K562 (cell line): Measurements from ENCODE around the gene CCDC32. TPM values are rescaled to one million over a fixed set of nuclear protein-coding genes. Genes with fewer than 3 reads are reported as not detected.

Source experiments
- BHLHE40 ChIP-seq: IDR thresholded peaks from 2 replicates; pipeline ENCODE4 v1.6.1; 2011; ENCODE audit warnings: low read length, improper control_type of control experiment
- CHD1 ChIP-seq: fragments of 200-600 bp; sonication (generic); IDR thresholded peaks from one replicate; pipeline ENCODE4 v1.6.1; 2012; ENCODE audit warnings: mild to moderate bottlenecking, moderate library complexity, low read length, inconsistent platforms
- CSDE1 ChIP-seq, 2 experiments: fragments of 450-650 bp; IDR thresholded peaks; 2 replicates each; pipeline ENCODE4 v1.6.1; 2016; ENCODE audit warnings: mild to moderate bottlenecking in 1 of 2
- NFE2 ChIP-seq: IDR thresholded peaks from 2 replicates; pipeline ENCODE4 v1.6.1; 2014; ENCODE audit warnings: antibody characterized with exemption, low read depth
- PCBP1 ChIP-seq: fragments of 200-400 bp; formaldehyde crosslinking; IDR thresholded peaks from 2 replicates; pipeline ENCODE4 v1.6.1; 2018; ENCODE audit warnings: mild to moderate bottlenecking, low read depth, low read length; ENCODE audit not compliant: poor library complexity, severe bottlenecking
- POLR3A ChIP-seq: IDR thresholded peaks from 2 replicates; pipeline ENCODE4 v1.6.1; 2011; ENCODE audit warnings: borderline replicate concordance, mild to moderate bottlenecking, moderate library complexity; ENCODE audit not compliant: insufficient read length, insufficient read depth; ENCODE audit errors: extremely low read depth
- SNRNP70 ChIP-seq: fragments of 200-400 bp; formaldehyde crosslinking; optimal IDR thresholded peaks from 2 replicates; pipeline ENCODE3; 2017; ENCODE audit warnings: low read depth, low read length
- STAG1 ChIP-seq: sonication (generic); formaldehyde crosslinking; IDR thresholded peaks from 2 replicates; pipeline ENCODE4 v1.5.0; 2020; ENCODE audit warnings: missing genetic modification reagents, borderline replicate concordance
- TAF1 ChIP-seq: IDR thresholded peaks from 2 replicates; pipeline ENCODE4 v1.6.1; 2011; ENCODE audit warnings: mild to moderate bottlenecking, low read length, moderate library complexity; ENCODE audit not compliant: insufficient read depth, control insufficient read depth, severe bottlenecking; ENCODE audit errors: extremely low read depth
- ZNF316 ChIP-seq: fragments of 450-650 bp; IDR thresholded peaks from 2 replicates; pipeline ENCODE4 v1.6.1; 2016
- ZNF551 ChIP-seq: fragments of 250-450 bp; sonication (Bioruptor Pico); IDR thresholded peaks from 2 replicates; pipeline ENCODE4 v1.5.0; 2021; ENCODE audit warnings: mild to moderate bottlenecking, moderate library complexity
- polyA plus RNA-seq, 8 experiments: library from polyadenylated mRNA; depleted of rRNA in 4 of 8; stranded (reverse) in 5 of 8; unstranded in 3 of 8; fragments of >200 nt; fragmentation: Nextera tagmentation in 2 of 8; fragmentation: Illumina TruSeq in 1 of 8; extraction: Ambion mirVana in 2 of 8; extraction: Trizol in 1 of 8; gene quantifications; 2 replicates each; pipeline versions ENCODE4 v1.2.1 to v1.2.3, GENCODE V29; 2011 to 2014; ENCODE audit warnings: inconsistent platforms in 1 of 8, missing spikeins in 1 of 8
- total RNA-seq, 7 experiments: library from RNA; depleted of rRNA in 6 of 7; stranded (reverse); fragments of >200 nt in 6 of 7; fragmentation: Illumina TruSeq in 2 of 7; extraction: Trizol in 2 of 7; gene quantifications; 2 replicates each; pipeline versions ENCODE4 v1.2.1 to v1.2.3, GENCODE V29; 2011 to 2021; ENCODE audit warnings: low replicate concordance in 1 of 7
- TF ChIP-seq, protein P1 (sequence below): fragments of 150-350 bp; conservative IDR thresholded peaks from 2 replicates; pipeline ENCODE4 v1.6.1; 2014; ENCODE audit warnings: low read length
- TF ChIP-seq, protein P2 (sequence below): fragments of 450-650 bp; IDR thresholded peaks from 2 replicates; pipeline ENCODE4 v1.6.1; 2016; ENCODE audit warnings: low read depth, mild to moderate bottlenecking, moderate library complexity
- TF ChIP-seq, protein P3 (sequence below): sonication (generic); formaldehyde crosslinking; IDR thresholded peaks from 2 replicates; pipeline ENCODE4 v1.8.1; 2023; ENCODE audit warnings: mild to moderate bottlenecking, missing genetic modification reagents
- TF ChIP-seq, protein P4 (sequence below): fragments of 450-650 bp; IDR thresholded peaks from 2 replicates; pipeline ENCODE4 v1.6.1; 2016
- TF ChIP-seq, protein P5 (sequence below): fragments of 250-450 bp; sonication (Bioruptor Pico); IDR thresholded peaks from 2 replicates; pipeline ENCODE4 v1.4.0; 2020; ENCODE audit warnings: mild to moderate bottlenecking, moderate library complexity
- TF ChIP-seq, protein P6 (sequence below): sonication (generic); formaldehyde crosslinking; IDR thresholded peaks from 2 replicates; pipeline ENCODE4 v1.8.0; 2023; ENCODE audit warnings: mild to moderate bottlenecking, missing genetic modification reagents

Gene CCDC32
- total and polyA plus RNA-seq, 9 of the 15 experiments (the other 6 are each of a cell fraction or from before 2014, with no cell fraction given), result 22.2 to 94.8 (median 37.1) TPM

DNA sequence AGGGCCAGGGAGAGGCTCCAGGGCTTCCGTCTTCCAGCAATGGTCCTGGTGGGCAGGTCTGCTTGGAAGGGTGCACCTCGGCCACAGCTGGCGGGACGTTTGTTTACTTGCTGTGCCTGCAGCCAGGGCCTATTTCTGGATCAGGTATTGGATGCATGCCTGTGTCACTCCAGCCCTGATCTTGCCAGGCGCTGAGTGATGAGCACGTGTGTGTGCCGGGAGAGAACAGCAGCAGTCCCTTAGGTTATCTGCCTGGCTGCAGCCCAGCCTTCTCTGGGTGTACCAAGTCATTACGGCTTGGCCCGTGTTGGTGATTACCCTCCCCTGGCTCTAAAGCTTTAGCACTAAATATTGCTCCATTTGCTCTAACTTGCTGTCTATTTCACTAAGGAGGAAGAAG is 14.9 kb downstream of the CCDC32 start (continued):
- TF ChIP-seq NFE2 (no peak), CSDE1 (IDR thresholded peaks at IDR 0.05) (no peak), BHLHE40 (peak; percentile 62; the same call in 1 of the 2 replicates), TAF1 (no peak), PCBP1 (no peak), ZNF316 (no peak), POLR3A (no peak), STAG1 (CRISPR knock-in tag) (no peak), ZNF551 (CRISPR knock-in tag) (no peak), SNRNP70 (no peak), CHD1 (no peak)
- TF ChIP-seq, protein P1, sequence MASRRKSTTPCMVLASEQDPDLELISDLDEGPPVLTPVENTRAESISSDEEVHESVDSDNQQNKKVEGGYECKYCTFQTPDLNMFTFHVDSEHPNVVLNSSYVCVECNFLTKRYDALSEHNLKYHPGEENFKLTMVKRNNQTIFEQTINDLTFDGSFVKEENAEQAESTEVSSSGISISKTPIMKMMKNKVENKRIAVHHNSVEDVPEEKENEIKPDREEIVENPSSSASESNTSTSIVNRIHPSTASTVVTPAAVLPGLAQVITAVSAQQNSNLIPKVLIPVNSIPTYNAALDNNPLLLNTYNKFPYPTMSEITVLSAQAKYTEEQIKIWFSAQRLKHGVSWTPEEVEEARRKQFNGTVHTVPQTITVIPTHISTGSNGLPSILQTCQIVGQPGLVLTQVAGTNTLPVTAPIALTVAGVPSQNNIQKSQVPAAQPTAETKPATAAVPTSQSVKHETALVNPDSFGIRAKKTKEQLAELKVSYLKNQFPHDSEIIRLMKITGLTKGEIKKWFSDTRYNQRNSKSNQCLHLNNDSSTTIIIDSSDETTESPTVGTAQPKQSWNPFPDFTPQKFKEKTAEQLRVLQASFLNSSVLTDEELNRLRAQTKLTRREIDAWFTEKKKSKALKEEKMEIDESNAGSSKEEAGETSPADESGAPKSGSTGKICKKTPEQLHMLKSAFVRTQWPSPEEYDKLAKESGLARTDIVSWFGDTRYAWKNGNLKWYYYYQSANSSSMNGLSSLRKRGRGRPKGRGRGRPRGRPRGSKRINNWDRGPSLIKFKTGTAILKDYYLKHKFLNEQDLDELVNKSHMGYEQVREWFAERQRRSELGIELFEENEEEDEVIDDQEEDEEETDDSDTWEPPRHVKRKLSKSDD, result no peak
- TF ChIP-seq, protein P2, sequence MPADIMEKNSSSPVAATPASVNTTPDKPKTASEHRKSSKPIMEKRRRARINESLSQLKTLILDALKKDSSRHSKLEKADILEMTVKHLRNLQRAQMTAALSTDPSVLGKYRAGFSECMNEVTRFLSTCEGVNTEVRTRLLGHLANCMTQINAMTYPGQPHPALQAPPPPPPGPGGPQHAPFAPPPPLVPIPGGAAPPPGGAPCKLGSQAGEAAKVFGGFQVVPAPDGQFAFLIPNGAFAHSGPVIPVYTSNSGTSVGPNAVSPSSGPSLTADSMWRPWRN, result no peak
- TF ChIP-seq, protein P3, sequence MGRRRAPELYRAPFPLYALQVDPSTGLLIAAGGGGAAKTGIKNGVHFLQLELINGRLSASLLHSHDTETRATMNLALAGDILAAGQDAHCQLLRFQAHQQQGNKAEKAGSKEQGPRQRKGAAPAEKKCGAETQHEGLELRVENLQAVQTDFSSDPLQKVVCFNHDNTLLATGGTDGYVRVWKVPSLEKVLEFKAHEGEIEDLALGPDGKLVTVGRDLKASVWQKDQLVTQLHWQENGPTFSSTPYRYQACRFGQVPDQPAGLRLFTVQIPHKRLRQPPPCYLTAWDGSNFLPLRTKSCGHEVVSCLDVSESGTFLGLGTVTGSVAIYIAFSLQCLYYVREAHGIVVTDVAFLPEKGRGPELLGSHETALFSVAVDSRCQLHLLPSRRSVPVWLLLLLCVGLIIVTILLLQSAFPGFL, result no peak
- TF ChIP-seq, protein P4, sequence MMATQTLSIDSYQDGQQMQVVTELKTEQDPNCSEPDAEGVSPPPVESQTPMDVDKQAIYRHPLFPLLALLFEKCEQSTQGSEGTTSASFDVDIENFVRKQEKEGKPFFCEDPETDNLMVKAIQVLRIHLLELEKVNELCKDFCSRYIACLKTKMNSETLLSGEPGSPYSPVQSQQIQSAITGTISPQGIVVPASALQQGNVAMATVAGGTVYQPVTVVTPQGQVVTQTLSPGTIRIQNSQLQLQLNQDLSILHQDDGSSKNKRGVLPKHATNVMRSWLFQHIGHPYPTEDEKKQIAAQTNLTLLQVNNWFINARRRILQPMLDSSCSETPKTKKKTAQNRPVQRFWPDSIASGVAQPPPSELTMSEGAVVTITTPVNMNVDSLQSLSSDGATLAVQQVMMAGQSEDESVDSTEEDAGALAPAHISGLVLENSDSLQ, result peak; percentile 37; the same call in 1 of the 2 replicates
- TF ChIP-seq, protein P5, sequence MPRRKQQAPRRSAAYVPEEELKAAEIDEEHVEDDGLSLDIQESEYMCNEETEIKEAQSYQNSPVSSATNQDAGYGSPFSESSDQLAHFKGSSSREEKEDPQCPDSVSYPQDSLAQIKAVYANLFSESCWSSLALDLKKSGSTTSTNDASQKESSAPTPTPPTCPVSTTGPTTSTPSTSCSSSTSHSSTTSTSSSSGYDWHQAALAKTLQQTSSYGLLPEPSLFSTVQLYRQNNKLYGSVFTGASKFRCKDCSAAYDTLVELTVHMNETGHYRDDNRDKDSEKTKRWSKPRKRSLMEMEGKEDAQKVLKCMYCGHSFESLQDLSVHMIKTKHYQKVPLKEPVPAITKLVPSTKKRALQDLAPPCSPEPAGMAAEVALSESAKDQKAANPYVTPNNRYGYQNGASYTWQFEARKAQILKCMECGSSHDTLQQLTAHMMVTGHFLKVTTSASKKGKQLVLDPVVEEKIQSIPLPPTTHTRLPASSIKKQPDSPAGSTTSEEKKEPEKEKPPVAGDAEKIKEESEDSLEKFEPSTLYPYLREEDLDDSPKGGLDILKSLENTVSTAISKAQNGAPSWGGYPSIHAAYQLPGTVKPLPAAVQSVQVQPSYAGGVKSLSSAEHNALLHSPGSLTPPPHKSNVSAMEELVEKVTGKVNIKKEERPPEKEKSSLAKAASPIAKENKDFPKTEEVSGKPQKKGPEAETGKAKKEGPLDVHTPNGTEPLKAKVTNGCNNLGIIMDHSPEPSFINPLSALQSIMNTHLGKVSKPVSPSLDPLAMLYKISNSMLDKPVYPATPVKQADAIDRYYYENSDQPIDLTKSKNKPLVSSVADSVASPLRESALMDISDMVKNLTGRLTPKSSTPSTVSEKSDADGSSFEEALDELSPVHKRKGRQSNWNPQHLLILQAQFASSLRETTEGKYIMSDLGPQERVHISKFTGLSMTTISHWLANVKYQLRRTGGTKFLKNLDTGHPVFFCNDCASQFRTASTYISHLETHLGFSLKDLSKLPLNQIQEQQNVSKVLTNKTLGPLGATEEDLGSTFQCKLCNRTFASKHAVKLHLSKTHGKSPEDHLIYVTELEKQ (CRISPR knock-in tag), result no peak
- TF ChIP-seq, protein P6, sequence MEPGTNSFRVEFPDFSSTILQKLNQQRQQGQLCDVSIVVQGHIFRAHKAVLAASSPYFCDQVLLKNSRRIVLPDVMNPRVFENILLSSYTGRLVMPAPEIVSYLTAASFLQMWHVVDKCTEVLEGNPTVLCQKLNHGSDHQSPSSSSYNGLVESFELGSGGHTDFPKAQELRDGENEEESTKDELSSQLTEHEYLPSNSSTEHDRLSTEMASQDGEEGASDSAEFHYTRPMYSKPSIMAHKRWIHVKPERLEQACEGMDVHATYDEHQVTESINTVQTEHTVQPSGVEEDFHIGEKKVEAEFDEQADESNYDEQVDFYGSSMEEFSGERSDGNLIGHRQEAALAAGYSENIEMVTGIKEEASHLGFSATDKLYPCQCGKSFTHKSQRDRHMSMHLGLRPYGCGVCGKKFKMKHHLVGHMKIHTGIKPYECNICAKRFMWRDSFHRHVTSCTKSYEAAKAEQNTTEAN (CRISPR knock-in tag), result no peak
